Adrenal gland (tissue), 12 donors: ENCODE measurements around the gene NOX3. TPM values are rescaled to one million over a fixed set of nuclear protein-coding genes. Genes with fewer than 3 reads are reported as not detected.

Experiments
- DNase-seq, 7 donors: peaks; one replicate each; pipeline ENCODE4 v3.0.0-alpha.2; 2019 to 2020
- H3K27ac ChIP-seq, 5 donors: fragments of 200-600 bp; sonication (generic) in 4 of 5; 1 replicate in 3 of 5; 2 replicates in 2 of 5; pipeline versions ENCODE4 v1.5.1 to v1.8.0; 2016 to 2020; ENCODE audit warnings: mild to moderate bottlenecking in 1 of 5
- H3K27me3 ChIP-seq: fragments of 200-600 bp; 2 replicates; pipeline ENCODE4 v1.8.0; 2021
- H3K36me3 ChIP-seq, 2 donors: fragments of 200-600 bp; replicated peaks in 1 of 2; 1 replicate in 1 of 2; 2 replicates in 1 of 2; pipeline versions ENCODE4 v1.5.1 to v1.8.0; 2018 to 2022
- H3K4me1 ChIP-seq, 2 donors: fragments of 200-600 bp; replicated peaks in 1 of 2; 1 replicate in 1 of 2; 2 replicates in 1 of 2; pipeline versions ENCODE4 v1.5.1 to v1.8.0; 2018 to 2021
- H3K4me3 ChIP-seq, 4 donors: fragments of 200-600 bp; sonication (generic) in 3 of 4; one replicate each; pipeline ENCODE4 v1.5.1; 2016 to 2018
- H3K9me3 ChIP-seq, 3 donors: fragments of 200-600 bp; sonication (generic) in 1 of 3; replicated peaks in 1 of 3; 1 replicate in 2 of 3; 2 replicates in 1 of 3; pipeline versions ENCODE4 v1.5.1 to v1.8.0; 2016 to 2021
- POLR2A ChIP-seq, 2 donors: fragments of 450-650 bp; IDR thresholded peaks; one replicate each; pipeline ENCODE4 v1.6.1; 2017; ENCODE audit warnings: antibody characterized with exemption in 2 of 2, mild to moderate bottlenecking in 2 of 2, moderate library complexity in 1 of 2
- WGBS, 4 donors: extraction: QIAGEN DNeasy Blood & Tissue Kit in 2 of 4; methylation state at CpG; one replicate each; pipeline versions ENCODE4 v1.1.5 to v1.1.7; 2013 to 2017; 5-methylcytosine and 5-hydroxymethylcytosine counted together
- intact Hi-C, 2 donors: fragments of 100-400 bp; cut with DNase I; formaldehyde crosslinking; loops; one replicate each; pipeline versions ENCODE4 v1.14.1 to v1.15.0; 2022 to 2023
- polyA plus RNA-seq, 3 donors: library from polyadenylated mRNA; stranded (reverse); fragments of 200-250 nt in 2 of 3; fragments of 350-450 nt in 1 of 3; fragmentation: Illumina TruSeq in 1 of 3; extraction: RNeasy Lipid Tissue Mini Kit (QIAGEN cat#74804) in 1 of 3; gene quantifications; one replicate each; pipeline ENCODE4 v1.2.3, GENCODE V29; 2013 to 2014
- total RNA-seq, 9 donors: library from RNA; depleted of rRNA in 4 of 9; stranded (reverse); fragments of >200 nt in 4 of 9; fragments of 120-200 nt in 1 of 9; fragmentation: NEBNext Ultra II Directional in 1 of 9; extraction: Animal tissue kit (Norgen Biotek cat#: 25700) in 1 of 9; gene quantifications; one replicate each; pipeline versions ENCODE4 v1.1.0 to v1.2.4, GENCODE V29; 2013 to 2023
- TF ChIP-seq, protein P1 (sequence below), 6 experiments: fragments of 450-650 bp in 4 of 6; fragments of 200-600 bp in 2 of 6; sonication (generic) in 1 of 6; IDR thresholded peaks; 1 replicate in 5 of 6; 2 replicates in 1 of 6; pipeline versions ENCODE4 v1.5.1 to v1.8.0; 2016 to 2021; ENCODE audit warnings: antibody characterized with exemption in 6 of 6, mild to moderate bottlenecking in 2 of 6, moderate library complexity in 1 of 6
- donor health status: healthy with polysubstance abuse.
- donor health status: Bipolar disorder and iron deficiency.
- donor health status: DM: yes; HTN: yes; CAD: no.
- donor health status: DM: no; HTN: no; CAD: no.
- donor health status: DM: no; HTN: no; CAD: no.
- donor health status: DM: yes; HTN: yes; CAD: no.

The NOX3 gene
- total and polyA plus RNA-seq, 12 donors = 0.11 to 0.24 TPM; not detected in 10

- WGBS, 4 donors = 93 to 95% (median 93%) methylated on average over 8 of the region's 8 CpGs
- DNase-seq = no peak
Measured at GRCh38 chr6:155434096-155434495, 21.5 kb downstream of the NOX3 start.

GRCh38 chr6:155432293-155432692 is 23.3 kb downstream of the NOX3 start:
- no peaks in the 10 kb centered on the region for H3K9me3 ChIP-seq
- H3K4me3 ChIP-seq = no peak overlapping the region
- intact Hi-C loops = no loop called here
- no peaks in the 10 kb centered on the region for H3K27me3 ChIP-seq
- H3K27ac ChIP-seq = no peak overlapping the region
- no peak for TF ChIP-seq POLR2A (IDR thresholded peaks at IDR 0.05)
- TF ChIP-seq, protein P1, sequence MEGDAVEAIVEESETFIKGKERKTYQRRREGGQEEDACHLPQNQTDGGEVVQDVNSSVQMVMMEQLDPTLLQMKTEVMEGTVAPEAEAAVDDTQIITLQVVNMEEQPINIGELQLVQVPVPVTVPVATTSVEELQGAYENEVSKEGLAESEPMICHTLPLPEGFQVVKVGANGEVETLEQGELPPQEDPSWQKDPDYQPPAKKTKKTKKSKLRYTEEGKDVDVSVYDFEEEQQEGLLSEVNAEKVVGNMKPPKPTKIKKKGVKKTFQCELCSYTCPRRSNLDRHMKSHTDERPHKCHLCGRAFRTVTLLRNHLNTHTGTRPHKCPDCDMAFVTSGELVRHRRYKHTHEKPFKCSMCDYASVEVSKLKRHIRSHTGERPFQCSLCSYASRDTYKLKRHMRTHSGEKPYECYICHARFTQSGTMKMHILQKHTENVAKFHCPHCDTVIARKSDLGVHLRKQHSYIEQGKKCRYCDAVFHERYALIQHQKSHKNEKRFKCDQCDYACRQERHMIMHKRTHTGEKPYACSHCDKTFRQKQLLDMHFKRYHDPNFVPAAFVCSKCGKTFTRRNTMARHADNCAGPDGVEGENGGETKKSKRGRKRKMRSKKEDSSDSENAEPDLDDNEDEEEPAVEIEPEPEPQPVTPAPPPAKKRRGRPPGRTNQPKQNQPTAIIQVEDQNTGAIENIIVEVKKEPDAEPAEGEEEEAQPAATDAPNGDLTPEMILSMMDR (IDR thresholded peaks at IDR 0.05) = no peak
- 89 to 99% (median 94%) methylated on average over 5 of the region's 5 CpGs for WGBS, 4 donors
- DNase-seq = no peak
- H3K36me3 ChIP-seq = no peaks in the 10 kb centered on the region
- H3K4me1 ChIP-seq = peaks cover 6 to 9% of the 10 kb centered on the region in 2 donors

More at GRCh38 chr6:155434096-155434495, 21.5 kb downstream of the NOX3 start:
- Histone ChIP-seq H3K27ac (no peak overlapping the region), H3K4me3 (no peak overlapping the region), H3K27me3 (no peaks in the 10 kb centered on the region), H3K36me3 (no peaks in the 10 kb centered on the region), H3K9me3 (no peaks in the 10 kb centered on the region), H3K4me1 (peaks cover 14% of the 10 kb centered on the region in 2 donors)
- TF ChIP-seq POLR2A (IDR thresholded peaks at IDR 0.05) = no peak
- TF ChIP-seq, protein P1 (IDR thresholded peaks at IDR 0.05) = no peak
- intact Hi-C loops = no loop called here

DNA sequence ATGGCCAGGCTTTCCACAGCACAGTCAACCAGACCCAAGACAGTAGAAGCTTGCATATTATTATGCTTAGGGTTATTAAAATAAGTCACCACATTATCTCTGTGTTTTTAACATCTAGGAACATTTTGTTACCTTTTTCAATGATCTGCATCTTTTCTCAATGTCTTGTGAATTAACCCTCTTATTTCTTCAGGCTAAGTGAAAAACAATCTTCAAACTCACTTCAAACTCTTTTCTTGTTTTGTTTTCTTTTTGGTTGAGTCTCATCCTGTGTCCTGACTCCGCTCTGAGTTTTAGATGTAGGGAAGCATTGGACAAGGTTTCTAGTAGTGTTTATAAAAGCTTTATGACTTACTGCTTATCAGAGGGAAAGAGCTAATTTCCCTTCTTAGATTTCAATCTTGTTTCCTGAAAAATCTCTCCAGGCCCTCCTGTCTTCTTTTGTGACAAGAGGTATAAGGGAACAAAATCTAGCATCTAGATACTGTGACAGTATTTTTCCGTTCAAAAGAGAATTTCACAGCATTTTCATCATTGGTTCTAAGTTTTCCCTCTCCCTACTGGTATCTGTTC is 26.2 kb downstream of the NOX3 start:
- Histone ChIP-seq H3K27me3 (no peaks in the 10 kb centered on the region), H3K9me3 (no peaks in the 10 kb centered on the region), H3K4me1 (no peaks in the 10 kb centered on the region), H3K4me3 (no peak overlapping the region), H3K36me3 (no peaks in the 10 kb centered on the region), H3K27ac (no peak overlapping the region)
- intact Hi-C loops = no loop called here
- WGBS, 4 donors = 79 to 80% (median 80%) methylated on average over 2 of the region's 2 CpGs
- TF ChIP-seq, protein P1 (IDR thresholded peaks at IDR 0.05) = no peak
- TF ChIP-seq POLR2A (IDR thresholded peaks at IDR 0.05) = no peak
- DNase-seq = no peak

- H3K9me3 ChIP-seq = no peaks in the 10 kb centered on the region
- no peaks in the 10 kb centered on the region for H3K4me1 ChIP-seq
- H3K27me3 ChIP-seq = no peaks in the 10 kb centered on the region
- WGBS, 4 donors = 96 to 100% (median 99%) methylated on average over 3 of the region's 3 CpGs
- intact Hi-C loops = no loop called here
- no peak overlapping the region for H3K4me3 ChIP-seq
- no peaks in the 10 kb centered on the region for H3K36me3 ChIP-seq
- no peak for DNase-seq
- no peak overlapping the region for H3K27ac ChIP-seq
- TF ChIP-seq, protein P1 (IDR thresholded peaks at IDR 0.05) = no peak
- TF ChIP-seq POLR2A (IDR thresholded peaks at IDR 0.05) = no peak
Measured at GRCh38 chr6:155426408-155426945, 29.2 kb downstream of the NOX3 start.
